HepG2 (cell line): ENCODE data around the gene HDAC3. TPM values are rescaled to one million over a fixed set of nuclear protein-coding genes. Genes with fewer than 3 reads are reported as not detected.
A peak's percentile ranks its signal among the peaks of the same experiment; 100 is the strongest.

ENCODE experiments used
- AHR ChIP-seq: IDR thresholded peaks from 2 replicates; pipeline ENCODE4 v1.6.1; 2018; ENCODE audit warnings: missing genetic modification reagents, missing compliant biosample characterization
- ATF4 ChIP-seq, 2 experiments: fragments of 450-650 bp in 1 of 2; sonication (generic) in 1 of 2; formaldehyde crosslinking; IDR thresholded peaks; 2 replicates each; pipeline versions ENCODE4 v1.5.0 to v1.8.0; 2020 to 2022; ENCODE audit warnings: mild to moderate bottlenecking in 1 of 2, missing genetic modification reagents in 1 of 2
- BCL6 ChIP-seq: IDR thresholded peaks from 2 replicates; pipeline ENCODE4 v1.6.1; 2016; ENCODE audit warnings: missing genetic modification reagents, missing compliant biosample characterization
- CEBPG ChIP-seq: IDR thresholded peaks from 2 replicates; pipeline ENCODE4 v1.6.1; 2016
- GFI1 ChIP-seq: sonication (generic); formaldehyde crosslinking; IDR thresholded peaks from 2 replicates; pipeline ENCODE4 v1.5.0; 2020; ENCODE audit warnings: missing genetic modification reagents, mild to moderate bottlenecking, borderline replicate concordance
- GRHL1 ChIP-seq: sonication (generic); formaldehyde crosslinking; conservative IDR thresholded peaks from 2 replicates; pipeline ENCODE4 v1.8.0; 2022; ENCODE audit warnings: missing genetic modification reagents
- ISL2 ChIP-seq: sonication (generic); formaldehyde crosslinking; IDR thresholded peaks from 2 replicates; pipeline ENCODE4 v1.5.0; 2020; ENCODE audit warnings: missing genetic modification reagents
- KDM1A ChIP-seq: IDR thresholded peaks from 2 replicates; pipeline ENCODE4 v1.6.1; 2016; ENCODE audit warnings: missing compliant biosample characterization
- MIER3 ChIP-seq: IDR thresholded peaks from 2 replicates; pipeline ENCODE4 v1.6.1; 2016; ENCODE audit warnings: missing compliant biosample characterization, borderline replicate concordance
- MTERF4 ChIP-seq: sonication (generic); formaldehyde crosslinking; IDR thresholded peaks from 2 replicates; pipeline ENCODE4 v1.8.0; 2023; ENCODE audit warnings: mild to moderate bottlenecking, missing genetic modification reagents
- MTF1 ChIP-seq: sonication (generic); formaldehyde crosslinking; IDR thresholded peaks from 2 replicates; pipeline ENCODE4 v1.5.0; 2020; ENCODE audit warnings: missing genetic modification reagents
- SRSF9 ChIP-seq: fragments of 200-400 bp; formaldehyde crosslinking; IDR thresholded peaks from 2 replicates; pipeline ENCODE4 v1.6.1; 2018; ENCODE audit warnings: borderline replicate concordance, mild to moderate bottlenecking, low read depth, low read length; ENCODE audit not compliant: insufficient read depth, poor library complexity, severe bottlenecking
- SUZ12 ChIP-seq: fragments of 150-350 bp; IDR thresholded peaks from 2 replicates; pipeline ENCODE4 v1.6.1; 2014; ENCODE audit warnings: low read depth, low read length
- TEF ChIP-seq: sonication (generic); formaldehyde crosslinking; IDR thresholded peaks from 2 replicates; pipeline ENCODE4 v1.5.0; 2020; ENCODE audit warnings: missing genetic modification reagents
- TFE3 ChIP-seq: IDR thresholded peaks from 2 replicates; pipeline ENCODE4 v1.6.1; 2016
- XBP1 ChIP-seq: sonication (generic); formaldehyde crosslinking; IDR thresholded peaks from 2 replicates; pipeline ENCODE4 v1.5.0; 2020; ENCODE audit warnings: missing genetic modification reagents
- ZKSCAN8 ChIP-seq: IDR thresholded peaks from 2 replicates; pipeline ENCODE4 v1.6.1; 2016; ENCODE audit warnings: borderline replicate concordance, missing genetic modification reagents, missing compliant biosample characterization
- ZNF12 ChIP-seq: sonication (generic); formaldehyde crosslinking; IDR thresholded peaks from 2 replicates; pipeline ENCODE4 v1.5.0; 2020; ENCODE audit warnings: missing genetic modification reagents
- ZNF121 ChIP-seq: sonication (generic); formaldehyde crosslinking; IDR thresholded peaks from 2 replicates; pipeline ENCODE4 v1.5.0; 2020; ENCODE audit warnings: mild to moderate bottlenecking, missing genetic modification reagents
- ZNF235 ChIP-seq: sonication (generic); formaldehyde crosslinking; IDR thresholded peaks from 2 replicates; pipeline ENCODE4 v1.8.1; 2023; ENCODE audit warnings: mild to moderate bottlenecking, missing genetic modification reagents, borderline replicate concordance
- ZNF276 ChIP-seq: sonication (generic); formaldehyde crosslinking; IDR thresholded peaks from 2 replicates; pipeline ENCODE4 v1.4.0; 2020; ENCODE audit warnings: mild to moderate bottlenecking, low read depth, missing genetic modification reagents
- ZNF549 ChIP-seq: sonication (generic); formaldehyde crosslinking; IDR thresholded peaks from 2 replicates; pipeline ENCODE4 v1.5.0; 2020; ENCODE audit warnings: missing genetic modification reagents
- ZNF589 ChIP-seq: sonication (generic); formaldehyde crosslinking; conservative IDR thresholded peaks from 2 replicates; pipeline ENCODE4 v1.8.0; 2022; ENCODE audit warnings: mild to moderate bottlenecking, moderate library complexity, missing genetic modification reagents
- ZNF674 ChIP-seq: sonication (generic); formaldehyde crosslinking; IDR thresholded peaks from 2 replicates; pipeline ENCODE4 v1.5.0; 2020; ENCODE audit warnings: low read depth, mild to moderate bottlenecking, missing genetic modification reagents
- ZNF766 ChIP-seq: sonication (generic); formaldehyde crosslinking; IDR thresholded peaks from 2 replicates; pipeline ENCODE4 v1.5.0; 2020; ENCODE audit warnings: missing genetic modification reagents, borderline replicate concordance
- polyA plus RNA-seq, 8 experiments: library from polyadenylated mRNA; depleted of rRNA in 3 of 8; stranded (reverse) in 7 of 8; unstranded in 1 of 8; fragments of >200 nt; fragmentation: Illumina TruSeq in 4 of 8; extraction: Trizol in 4 of 8; gene quantifications; 2 replicates each; pipeline versions ENCODE4 v1.2.1 to v1.2.3, GENCODE V29; 2011 to 2016; ENCODE audit warnings: low read depth in 4 of 8, missing spikeins in 1 of 8, mixed read lengths in 1 of 8; ENCODE audit not compliant: insufficient read depth in 1 of 8
- total RNA-seq, 5 experiments: library from RNA; depleted of rRNA; stranded (reverse); fragments of >200 nt; fragmentation: Illumina TruSeq; extraction: Trizol; gene quantifications; 2 replicates each; pipeline ENCODE4 v1.2.3, GENCODE V29; 2016; ENCODE audit warnings: low read depth in 1 of 5

The HDAC3 gene
- total and polyA plus RNA-seq, 2 of the 13 experiments (the other 11 are each of a cell fraction or from before 2014, with no cell fraction given) = 84.0 to 94.1 TPM

GRCh38 chr5:141590127-141590526 lies 46.5 kb downstream of the HDAC3 start (continued):
- no peak for TF ChIP-seq MTF1 (CRISPR knock-in tag)
- TF ChIP-seq TFE3 (CRISPR knock-in tag) = no peak
- TF ChIP-seq ZNF235 (CRISPR knock-in tag) = no peak
- no peak for TF ChIP-seq ZNF549 (CRISPR knock-in tag)
- no peak for TF ChIP-seq ZNF766
- TF ChIP-seq KDM1A (CRISPR knock-in tag) = peak; percentile 49; the same call in 1 of the 2 replicates
- TF ChIP-seq ZNF121 (CRISPR knock-in tag) = no peak
- no peak for TF ChIP-seq ZKSCAN8 (CRISPR knock-in tag)
- TF ChIP-seq SRSF9 = no peak
- TF ChIP-seq ATF4 (CRISPR knock-in tag; IDR thresholded peaks at IDR 0.05) = no peak
- TF ChIP-seq TEF (CRISPR knock-in tag) = no peak
- TF ChIP-seq AHR (CRISPR knock-in tag) = no peak
- no peak; the same call in 1 of the 2 replicates for TF ChIP-seq MIER3
- TF ChIP-seq XBP1 (CRISPR knock-in tag) = no peak
- TF ChIP-seq MTERF4 (CRISPR knock-in tag) = no peak
- TF ChIP-seq ISL2 (CRISPR knock-in tag) = no peak
- peak; percentile 54; the same call in 1 of the 2 replicates for TF ChIP-seq BCL6 (CRISPR knock-in tag)
- TF ChIP-seq ZNF12 = no peak
- TF ChIP-seq ZNF674 (CRISPR knock-in tag) = no peak
- peak; percentile 20; the same call in 1 of the 2 replicates for TF ChIP-seq GFI1 (CRISPR knock-in tag)
- no peak for TF ChIP-seq ZNF589
- TF ChIP-seq SUZ12 = no peak
- no peak for TF ChIP-seq ZNF276
- peak; percentile 69 for TF ChIP-seq CEBPG (CRISPR knock-in tag)
- no peak for TF ChIP-seq GRHL1
